Type B pancreatic cell (in vitro differentiated cells): ENCODE data around the gene DPH1. TPM values are rescaled to one million over a fixed set of nuclear protein-coding genes. Genes with fewer than 3 reads are reported as not detected.

Experiments
- DNase-seq: peaks from one replicate; pipeline ENCODE4 v3.0.0; 2021; ENCODE audit warnings: mixed read lengths; ENCODE audit not compliant: unreplicated experiment; ENCODE audit errors: extremely low spot score
- H3K27ac Mint-ChIP-seq: 2 replicates; pipeline ENCODE4 v1.8.0; 2021; ENCODE audit warnings: mild to moderate bottlenecking, mixed read lengths
- H3K27me3 Mint-ChIP-seq: 2 replicates; pipeline ENCODE4 v1.8.0; 2021; ENCODE audit warnings: mixed read lengths
- H3K36me3 Mint-ChIP-seq: 2 replicates; pipeline ENCODE4 v1.8.0; 2021; ENCODE audit warnings: mixed read lengths
- H3K4me1 Mint-ChIP-seq: one replicate; pipeline ENCODE4 v1.8.0; 2021; ENCODE audit warnings: mixed read lengths; ENCODE audit not compliant: unreplicated experiment
- H3K4me3 Mint-ChIP-seq: 2 replicates; pipeline ENCODE4 v1.8.0; 2021; ENCODE audit warnings: mild to moderate bottlenecking, mixed read lengths
- H3K9me3 Mint-ChIP-seq: 2 replicates; pipeline ENCODE4 v1.8.0; 2021; ENCODE audit warnings: mixed read lengths
- total RNA-seq: library from RNA; stranded (reverse); gene quantifications from 2 replicates; pipeline ENCODE4 v1.2.1, GENCODE V29; 2021; ENCODE audit warnings: low replicate concordance
- TF ChIP-seq, protein P1 (sequence below): fragments of 200-600 bp; sonication (generic); conservative IDR thresholded peaks from 2 replicates; pipeline ENCODE4 v1.5.0; 2021; ENCODE audit warnings: antibody characterized with exemption, mild to moderate bottlenecking

DPH1 gene
- total RNA-seq, 1 donor from 2014 or later: 57.1 TPM

DNA sequence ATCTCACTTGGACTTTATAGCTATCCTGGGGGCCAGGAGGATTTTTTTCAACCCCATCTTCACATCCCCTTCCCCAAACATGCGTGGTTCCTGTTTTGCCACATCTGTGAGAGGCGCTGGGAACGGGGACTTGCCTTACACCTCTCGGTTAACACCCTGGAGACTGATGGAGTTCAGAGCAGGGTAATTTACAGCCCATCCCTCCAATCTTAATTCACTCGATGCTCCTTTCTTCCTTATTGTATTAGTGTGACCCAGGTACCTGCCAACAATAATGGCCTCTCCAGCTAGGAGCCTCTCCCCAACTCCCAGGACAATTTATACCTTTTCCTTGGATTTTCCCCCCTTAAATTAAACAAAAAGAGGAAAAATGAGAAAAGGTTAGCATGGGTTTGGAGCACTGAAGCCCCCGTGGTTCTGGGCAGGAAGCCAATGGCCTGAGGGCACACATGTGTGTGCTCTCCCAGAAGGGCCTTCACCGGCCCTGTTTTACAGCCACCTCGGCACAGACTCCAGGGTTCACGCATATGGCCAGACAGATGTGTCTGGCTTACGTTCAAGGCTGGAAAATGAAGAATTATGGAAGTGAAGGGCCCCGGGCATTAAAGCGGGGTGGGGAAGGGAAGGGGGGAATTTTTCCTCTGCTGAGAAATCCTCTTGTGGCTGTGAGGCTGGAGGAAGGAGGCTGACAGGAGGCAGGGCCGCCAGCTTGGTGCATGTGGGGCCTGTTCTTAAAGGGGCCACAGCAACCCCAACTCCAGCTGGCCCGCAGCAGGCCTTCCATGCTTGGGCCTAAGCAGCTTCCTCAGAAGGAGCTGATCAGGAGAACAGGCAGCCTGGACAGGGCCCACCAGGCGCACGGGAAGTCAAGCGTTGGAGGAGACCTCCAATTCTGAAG is 46.4 kb downstream of the DPH1 start:
- H3K9me3 Mint-ChIP-seq: no peaks in the 10 kb centered on the region
- TF ChIP-seq, protein P1, sequence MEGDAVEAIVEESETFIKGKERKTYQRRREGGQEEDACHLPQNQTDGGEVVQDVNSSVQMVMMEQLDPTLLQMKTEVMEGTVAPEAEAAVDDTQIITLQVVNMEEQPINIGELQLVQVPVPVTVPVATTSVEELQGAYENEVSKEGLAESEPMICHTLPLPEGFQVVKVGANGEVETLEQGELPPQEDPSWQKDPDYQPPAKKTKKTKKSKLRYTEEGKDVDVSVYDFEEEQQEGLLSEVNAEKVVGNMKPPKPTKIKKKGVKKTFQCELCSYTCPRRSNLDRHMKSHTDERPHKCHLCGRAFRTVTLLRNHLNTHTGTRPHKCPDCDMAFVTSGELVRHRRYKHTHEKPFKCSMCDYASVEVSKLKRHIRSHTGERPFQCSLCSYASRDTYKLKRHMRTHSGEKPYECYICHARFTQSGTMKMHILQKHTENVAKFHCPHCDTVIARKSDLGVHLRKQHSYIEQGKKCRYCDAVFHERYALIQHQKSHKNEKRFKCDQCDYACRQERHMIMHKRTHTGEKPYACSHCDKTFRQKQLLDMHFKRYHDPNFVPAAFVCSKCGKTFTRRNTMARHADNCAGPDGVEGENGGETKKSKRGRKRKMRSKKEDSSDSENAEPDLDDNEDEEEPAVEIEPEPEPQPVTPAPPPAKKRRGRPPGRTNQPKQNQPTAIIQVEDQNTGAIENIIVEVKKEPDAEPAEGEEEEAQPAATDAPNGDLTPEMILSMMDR: no peak
- DNase-seq: no peak
- peaks cover 27% of the 10 kb centered on the region for H3K36me3 Mint-ChIP-seq
- no peaks in the 10 kb centered on the region for H3K27me3 Mint-ChIP-seq
- peaks cover 46% of the 10 kb centered on the region for H3K4me1 Mint-ChIP-seq
- H3K27ac Mint-ChIP-seq: peak overlapping the region; percentile 86
- peak overlapping the region; percentile 75 for H3K4me3 Mint-ChIP-seq

- DNase-seq: no peak
- no peaks in the 10 kb centered on the region for H3K27me3 Mint-ChIP-seq
- no peak overlapping the region for H3K4me3 Mint-ChIP-seq
- TF ChIP-seq, protein P1: no peak
- H3K27ac Mint-ChIP-seq: peak overlapping the region; percentile 6
- H3K9me3 Mint-ChIP-seq: no peaks in the 10 kb centered on the region
- H3K4me1 Mint-ChIP-seq: peaks cover 46% of the 10 kb centered on the region
- peaks cover 31% of the 10 kb centered on the region for H3K36me3 Mint-ChIP-seq
Measured at GRCh38 chr17:2077040-2077439, 47.1 kb downstream of the DPH1 start.

DNA sequence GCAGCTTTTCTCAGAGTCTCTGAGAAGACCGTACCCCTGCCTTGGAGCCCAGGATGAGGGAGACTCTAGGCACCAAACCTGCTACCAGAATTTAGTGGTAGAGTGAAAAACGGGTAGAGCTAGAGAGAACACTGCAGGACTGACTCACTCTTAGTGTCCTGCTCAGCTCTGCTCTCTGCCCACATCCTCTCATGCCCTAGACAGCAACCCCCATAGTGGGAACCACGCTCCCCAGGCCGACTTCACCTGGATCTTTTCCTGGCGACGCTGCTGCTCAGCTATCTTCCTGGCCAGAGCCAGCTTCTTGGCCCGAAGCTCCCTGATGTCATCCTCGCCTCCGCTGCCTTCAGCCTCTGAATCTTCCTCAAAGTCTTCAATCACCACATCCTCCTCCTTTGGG is 51.6 kb downstream of the DPH1 start:
- DNase-seq: no peak
- Mint-ChIP-seq H3K27ac (no peak overlapping the region), H3K27me3 (no peaks in the 10 kb centered on the region), H3K4me1 (peaks cover 51% of the 10 kb centered on the region), H3K4me3 (no peak overlapping the region), H3K9me3 (no peaks in the 10 kb centered on the region), H3K36me3 (peaks cover 32% of the 10 kb centered on the region)
- TF ChIP-seq, protein P1: no peak

- H3K36me3 Mint-ChIP-seq: peaks cover 28% of the 10 kb centered on the region
- no peak overlapping the region for H3K4me3 Mint-ChIP-seq
- H3K9me3 Mint-ChIP-seq: no peaks in the 10 kb centered on the region
- TF ChIP-seq, protein P1: no peak
- peaks cover 52% of the 10 kb centered on the region for H3K4me1 Mint-ChIP-seq
- H3K27me3 Mint-ChIP-seq: no peaks in the 10 kb centered on the region
- no peak for DNase-seq
- H3K27ac Mint-ChIP-seq: no peak overlapping the region
Measured at GRCh38 chr17:2082003-2082781, 52.2 kb downstream of the DPH1 start.

DNA sequence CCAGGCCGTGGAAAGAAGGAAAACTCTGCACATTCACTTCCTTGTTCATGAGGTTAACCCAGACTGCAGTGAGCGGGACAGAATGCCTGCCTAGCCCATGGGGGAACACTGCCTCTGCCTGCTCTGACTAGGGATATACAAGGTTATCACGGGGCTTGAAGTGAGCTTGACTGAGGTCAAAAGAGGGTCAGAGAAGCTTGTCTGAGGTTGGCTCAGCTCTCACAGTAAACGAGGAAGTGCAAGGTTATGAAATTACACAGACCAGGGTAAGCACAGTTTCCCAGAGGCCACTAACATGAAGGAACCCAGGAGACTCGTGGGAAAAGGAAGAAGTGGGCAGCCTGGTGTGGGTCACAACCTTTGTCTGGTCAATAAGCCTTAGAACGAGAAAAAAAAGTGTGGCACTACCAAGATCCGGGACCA is 53.7 kb downstream of the DPH1 start:
- no peak for DNase-seq
- Mint-ChIP-seq H3K9me3 (no peaks in the 10 kb centered on the region), H3K36me3 (peaks cover 22% of the 10 kb centered on the region), H3K27me3 (no peaks in the 10 kb centered on the region), H3K27ac (peak overlapping the region; percentile 82), H3K4me1 (peaks cover 50% of the 10 kb centered on the region), H3K4me3 (peak overlapping the region; percentile 46)
- TF ChIP-seq, protein P1: no peak
